IMR-90 (cell line): ENCODE measurements around the gene HHLA2. TPM values are rescaled to one million over a fixed set of nuclear protein-coding genes. Genes with fewer than 3 reads are reported as not detected.

ENCODE experiments used
- ATAC-seq: fragments of 200-7000 bp; cut with Tn5 transposase; 2 replicates; pipeline ENCODE4 v1.9.1; 2020; ENCODE audit warnings: low read depth, mild to moderate bottlenecking, moderate library complexity
- BruUV-seq: library from RNA; stranded (reverse); fragments of 400-500 nt; replicated peaks from 2 replicates; lab custom pipeline; 2021; lab: Mats Ljungman, UMichigan
- CTCF ChIA-PET: fragments of 300-600 bp; formaldehyde crosslinking; extraction: SDS; loops from one replicate; lab custom pipeline; 2021; ENCODE audit warnings: antibody characterized with exemption; lab: Yijun Ruan, JAX
- POLR2A ChIA-PET: fragments of 300-600 bp; sonication (Branson Sonifier 250); formaldehyde crosslinking; loops from one replicate; lab custom pipeline; 2022; ENCODE audit warnings: antibody characterized with exemption; ENCODE audit not compliant: unreplicated experiment; lab: Charles Lee
- DNase-seq: peaks from one replicate; pipeline ENCODE4 v3.0.0; 2013
- H2AFZ ChIP-seq: replicated peaks from 2 replicates; pipeline ENCODE3; 2013; ENCODE audit warnings: low read length, mild to moderate bottlenecking; ENCODE audit not compliant: poor library complexity
- H2AK5ac ChIP-seq: 2 replicates; pipeline ENCODE4 v1.6.1; 2013; ENCODE audit warnings: low read depth, low read length, inconsistent platforms
- H2AK9ac ChIP-seq: replicated peaks from 2 replicates; pipeline ENCODE3; 2013; ENCODE audit warnings: mild to moderate bottlenecking, low read depth, low read length, moderate library complexity; ENCODE audit not compliant: poor library complexity
- H2BK120ac ChIP-seq: 2 replicates; pipeline ENCODE4 v1.6.1; 2013; ENCODE audit warnings: low read depth, low read length, inconsistent platforms
- H2BK15ac ChIP-seq: 3 replicates; pipeline ENCODE4 v1.6.1; 2013; ENCODE audit warnings: low read depth, low read length, inconsistent platforms
- H2BK20ac ChIP-seq: 2 replicates; pipeline ENCODE4 v1.6.1; 2013; ENCODE audit warnings: low read depth, mild to moderate bottlenecking, inconsistent platforms, low read length, moderate library complexity
- H2BK5ac ChIP-seq: 2 replicates; pipeline ENCODE4 v1.6.1; 2013; ENCODE audit warnings: mild to moderate bottlenecking, low read depth, low read length, inconsistent platforms; ENCODE audit not compliant: poor library complexity, severe bottlenecking
- H3K14ac ChIP-seq: replicated peaks from 2 replicates; pipeline ENCODE4 v1.6.1; 2013; ENCODE audit warnings: low read depth, low read length, inconsistent platforms
- H3K18ac ChIP-seq: 2 replicates; pipeline ENCODE4 v1.6.1; 2013; ENCODE audit warnings: low read depth, low read length, control low read depth
- H3K23ac ChIP-seq: 2 replicates; pipeline ENCODE4 v1.6.1; 2013; ENCODE audit warnings: low read depth, low read length, inconsistent platforms
- H3K27ac ChIP-seq: 2 replicates; pipeline ENCODE4 v1.5.1; 2013; ENCODE audit warnings: mild to moderate bottlenecking, control low read depth, low read length; ENCODE audit not compliant: insufficient read depth
- H3K27me3 ChIP-seq: 2 replicates; pipeline ENCODE4 v1.6.1; 2013; ENCODE audit warnings: low read length; ENCODE audit not compliant: control insufficient read depth, insufficient read depth
- H3K36me3 ChIP-seq: 2 replicates; pipeline ENCODE4 v1.6.1; 2013; ENCODE audit warnings: low read length, mixed read lengths; ENCODE audit not compliant: control insufficient read depth, insufficient read depth
- H3K4ac ChIP-seq: 2 replicates; pipeline ENCODE4 v1.6.1; 2013; ENCODE audit warnings: low read depth, low read length, inconsistent platforms
- H3K4me1 ChIP-seq: 2 replicates; pipeline ENCODE4 v1.6.1; 2013; ENCODE audit warnings: low read length, mixed read lengths; ENCODE audit not compliant: control insufficient read depth, insufficient read depth
- H3K4me2 ChIP-seq: 2 replicates; pipeline ENCODE4 v1.6.1; 2013; ENCODE audit warnings: low read depth, mild to moderate bottlenecking, control low read depth, low read length, moderate library complexity
- H3K4me3 ChIP-seq: 2 replicates; pipeline ENCODE4 v1.5.1; 2013; ENCODE audit warnings: low read depth, mild to moderate bottlenecking, control low read depth, low read length, moderate library complexity; ENCODE audit not compliant: insufficient read depth
- H3K56ac ChIP-seq: 2 replicates; pipeline ENCODE4 v1.6.1; 2013; ENCODE audit warnings: low read length, inconsistent platforms; ENCODE audit not compliant: insufficient read depth; ENCODE audit errors: extremely low read depth
- H3K79me1 ChIP-seq, 2 experiments: 2 replicates each; pipeline ENCODE4 v1.6.1; 2013; ENCODE audit warnings: low read length in 2 of 2, inconsistent platforms in 1 of 2, low read depth in 1 of 2
- H3K9ac ChIP-seq: 2 replicates; pipeline ENCODE4 v1.6.1; 2013; ENCODE audit warnings: low read depth, low read length, control low read depth
- H3K9me1 ChIP-seq: 2 replicates; pipeline ENCODE4 v1.6.1; 2013; ENCODE audit warnings: low read length, inconsistent platforms; ENCODE audit not compliant: insufficient read depth
- H3K9me3 ChIP-seq: 2 replicates; pipeline ENCODE4 v1.6.1; 2013; ENCODE audit warnings: low read length; ENCODE audit not compliant: control insufficient read depth, insufficient read depth
- H4K20me1 ChIP-seq: 2 replicates; pipeline ENCODE4 v1.6.1; 2013; ENCODE audit warnings: low read length, inconsistent platforms; ENCODE audit not compliant: insufficient read depth
- H4K5ac ChIP-seq: 2 replicates; pipeline ENCODE4 v1.6.1; 2013; ENCODE audit warnings: mild to moderate bottlenecking, low read depth, low read length, control low read depth
- H4K8ac ChIP-seq, 2 experiments: 2 replicates each; pipeline ENCODE4 v1.6.1; 2013; ENCODE audit warnings: low read depth in 2 of 2, low read length in 2 of 2, control low read depth in 1 of 2, inconsistent platforms in 1 of 2
- H4K91ac ChIP-seq: 2 replicates; pipeline ENCODE4 v1.6.1; 2013; ENCODE audit warnings: low read depth, low read length, inconsistent platforms; ENCODE audit not compliant: insufficient read depth
- BHLHE40 ChIP-seq: fragments of 150-350 bp; IDR thresholded peaks from 2 replicates; pipeline ENCODE4 v1.6.1; 2016; ENCODE audit warnings: mild to moderate bottlenecking, low read depth, low read length
- CHD1 ChIP-seq: IDR thresholded peaks from 2 replicates; pipeline ENCODE4 v1.6.1; 2012; ENCODE audit warnings: low read depth, low read length, improper control_type of control experiment
- CTCF ChIP-seq: conservative IDR thresholded peaks from 2 replicates; pipeline ENCODE4 v1.5.1; 2012; ENCODE audit warnings: mild to moderate bottlenecking, low read depth, low read length, improper control_type of control experiment
- FOS ChIP-seq: fragments of 150-350 bp; IDR thresholded peaks from 2 replicates; pipeline ENCODE4 v1.6.1; 2016; ENCODE audit warnings: low read depth, low read length
- MXI1 ChIP-seq: IDR thresholded peaks from 2 replicates; pipeline ENCODE4 v1.6.1; 2012; ENCODE audit warnings: low read depth, mild to moderate bottlenecking, low read length, moderate library complexity, borderline replicate concordance
- WGBS, 2 experiments: methylation state at CpG; one replicate each; pipeline versions ENCODE4 v1.1.5 to v1.1.7; 2013; ENCODE audit warnings: missing lambda C conversion rate in 2 of 2; ENCODE audit not compliant: insufficient read length in 1 of 2; ENCODE audit errors: extremely low coverage in 2 of 2; 5-methylcytosine and 5-hydroxymethylcytosine counted together
- dilution Hi-C: fragments of 300-500 bp; cut with HindIII; formaldehyde crosslinking; loops from one replicate; pipeline ENCODE4 v1.14.3; 2018; ENCODE audit warnings: low sequenced_read_pairs; ENCODE audit not compliant: unreplicated experiment
- in situ Hi-C: fragments of 300-500 bp; cut with MboI; formaldehyde crosslinking; loops from 3 replicates; pipeline ENCODE4 v1.14.3; 2019; ENCODE audit warnings: low sequenced_read_pairs, inconsistent platforms, mixed read lengths
- intact Hi-C: fragments of 100-400 bp; cut with micrococcal nuclease; formaldehyde crosslinking; loops from 2 replicates; pipeline ENCODE4 v1.10.0; 2022
- polyA plus RNA-seq, 3 experiments: library from polyadenylated mRNA; depleted of rRNA; stranded (reverse); fragments of >200 nt; gene quantifications; 2 replicates each; pipeline ENCODE4 v1.2.3, GENCODE V29; 2012; ENCODE audit warnings: low replicate concordance in 1 of 3
- total RNA-seq: library from RNA; depleted of rRNA; stranded (reverse); fragments of >200 nt; gene quantifications from 2 replicates; pipeline ENCODE4 v1.2.3, GENCODE V29; 2012
- TF ChIP-seq, protein P1 (sequence below): fragments of 150-350 bp; IDR thresholded peaks from 2 replicates; pipeline ENCODE4 v1.6.1; 2016; ENCODE audit warnings: low read depth, mild to moderate bottlenecking, low read length, moderate library complexity, borderline replicate concordance

The HHLA2 gene
- total and polyA plus RNA-seq, 2 of the 4 experiments (the other 2 are of a cell fraction) = not detected

GRCh38 chr3:108394016-108394415 is 97.7 kb downstream of the HHLA2 start:
- H3K56ac ChIP-seq = no peak overlapping the region
- CTCF ChIA-PET = no interaction called here
- H4K20me1 ChIP-seq = no peaks in the 10 kb centered on the region
- H3K79me1 ChIP-seq = no peaks in the 10 kb centered on the region
- H3K36me3 ChIP-seq = no peaks in the 10 kb centered on the region
- H2BK15ac ChIP-seq = no peak overlapping the region
- H2AK5ac ChIP-seq = no peak overlapping the region
- dilution Hi-C loops = no loop called here
- no peaks in the 10 kb centered on the region for H3K9me3 ChIP-seq
- H3K9ac ChIP-seq = no peak overlapping the region
- TF ChIP-seq BHLHE40 = no peak
- TF ChIP-seq, protein P1, sequence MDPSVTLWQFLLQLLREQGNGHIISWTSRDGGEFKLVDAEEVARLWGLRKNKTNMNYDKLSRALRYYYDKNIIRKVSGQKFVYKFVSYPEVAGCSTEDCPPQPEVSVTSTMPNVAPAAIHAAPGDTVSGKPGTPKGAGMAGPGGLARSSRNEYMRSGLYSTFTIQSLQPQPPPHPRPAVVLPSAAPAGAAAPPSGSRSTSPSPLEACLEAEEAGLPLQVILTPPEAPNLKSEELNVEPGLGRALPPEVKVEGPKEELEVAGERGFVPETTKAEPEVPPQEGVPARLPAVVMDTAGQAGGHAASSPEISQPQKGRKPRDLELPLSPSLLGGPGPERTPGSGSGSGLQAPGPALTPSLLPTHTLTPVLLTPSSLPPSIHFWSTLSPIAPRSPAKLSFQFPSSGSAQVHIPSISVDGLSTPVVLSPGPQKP = no peak
- no peak for TF ChIP-seq CHD1
- TF ChIP-seq CTCF = no peak
- TF ChIP-seq FOS = no peak
- no peak for TF ChIP-seq MXI1
- H2BK20ac ChIP-seq = no peak overlapping the region
- no peak overlapping the region for H3K23ac ChIP-seq
- WGBS, 2 experiments = no CpG with 5 or more reads among the region's 2 CpGs
- no peak overlapping the region for H3K18ac ChIP-seq
- no peaks in the 10 kb centered on the region; the same call in 1 of the 2 replicates for H3K9me1 ChIP-seq
- peaks cover 17% of the 10 kb centered on the region for H3K27me3 ChIP-seq
- no peak overlapping the region for H3K4ac ChIP-seq
- H2BK120ac ChIP-seq = no peak overlapping the region
- no peak overlapping the region for H3K4me3 ChIP-seq
- no peak for ATAC-seq
- no peak overlapping the region for H3K27ac ChIP-seq
- POLR2A ChIA-PET = no interaction called here
- no peak overlapping the region for H2BK5ac ChIP-seq
- H4K5ac ChIP-seq = no peak overlapping the region
- H3K4me2 ChIP-seq = no peak overlapping the region
- H4K91ac ChIP-seq = no peak overlapping the region
- in situ Hi-C loops = no loop called here
- no peak overlapping the region for H2AK9ac ChIP-seq
- H3K4me1 ChIP-seq = no peaks in the 10 kb centered on the region
- DNase-seq = no peak
- intact Hi-C loops = no loop called here
- no peak overlapping the region for H2AFZ ChIP-seq
- BruUV-seq = no TSS peak
- H4K8ac ChIP-seq = no peak overlapping the region
- no peak overlapping the region for H3K14ac ChIP-seq
